ENCODE results near the gene SLC15A3. TPM values are rescaled to one million over a fixed set of nuclear protein-coding genes. Genes with fewer than 3 reads are reported as not detected.

The SLC15A3 gene
- total and polyA plus RNA-seq, 7 donors: 7.2 to 14.6 (median 8.2) TPM

GRCh38 chr11:60902625-60903024 is 49.4 kb downstream of the SLC15A3 start:
- intact Hi-C loops (cut with DNase I): loop anchor here (2.0 to 5.0 kb wide), 2 partner anchors 60 kb away; partner anchors contain the start of gene CCDC86 (in 2 of the 2)

DNA sequence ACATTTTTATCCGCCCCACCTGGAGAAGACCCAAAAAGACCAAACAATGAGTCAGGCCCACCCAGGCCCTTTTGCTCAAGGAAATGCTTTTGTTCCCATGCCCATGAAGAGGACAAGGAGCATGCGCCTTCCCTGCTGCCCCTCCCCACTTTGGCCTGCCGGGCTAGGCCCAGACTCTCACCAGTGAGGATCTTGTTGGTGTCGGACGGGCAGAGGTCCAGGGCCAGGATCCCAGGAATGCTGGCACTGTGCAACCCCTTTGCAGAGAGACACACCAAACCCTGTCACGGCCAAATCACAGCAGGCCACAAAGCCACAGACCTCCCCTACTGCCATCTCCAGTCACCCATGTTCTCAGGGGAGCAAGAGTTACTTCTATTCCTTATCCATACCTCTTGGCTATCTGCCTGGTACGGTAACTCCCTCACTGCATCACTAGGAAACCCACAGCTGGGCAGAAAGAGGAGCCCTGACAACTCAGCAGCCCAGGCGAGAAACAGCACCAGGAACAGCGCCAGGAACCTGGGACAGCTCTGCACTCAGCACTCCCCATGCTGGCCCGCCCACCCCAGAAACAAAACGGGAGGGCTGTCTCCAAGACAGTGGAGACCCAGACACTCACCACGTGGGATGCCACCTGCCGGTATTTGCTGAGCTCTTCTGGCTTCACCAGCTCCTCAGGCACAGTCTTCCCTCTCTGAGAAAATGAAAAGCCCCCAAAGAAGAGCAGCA is 51.1 kb downstream of the SLC15A3 start:
- TF ChIP-seq CTCF (IDR thresholded peaks at IDR 0.05): no peak

More at GRCh38 chr11:60902625-60903024, 49.4 kb downstream of the SLC15A3 start:
- Histone ChIP-seq H3K36me3 (ENCODE audit: insufficient read depth in 1 of 2, low read depth in 1 of 2) (peaks cover 19 to 68% of the 10 kb centered on the region in 2 donors), H3K4me3 (no peak overlapping the region), H3K27me3 (ENCODE audit: insufficient read depth in 3 of 3, low read length in 2 of 3) (no peaks in the 10 kb centered on the region), H3K27ac (no peak overlapping the region), H3K4me1 (peaks cover 16% of the 10 kb centered on the region), H3K9me3 (no peaks in the 10 kb centered on the region)
- no peak for TF ChIP-seq CTCF (IDR thresholded peaks at IDR 0.05)
- ATAC-seq: no peak
- WGBS, 3 donors: 83 to 89% (median 86%) methylated on average over 11 of the region's 11 CpGs
- no peak for DNase-seq

DNA sequence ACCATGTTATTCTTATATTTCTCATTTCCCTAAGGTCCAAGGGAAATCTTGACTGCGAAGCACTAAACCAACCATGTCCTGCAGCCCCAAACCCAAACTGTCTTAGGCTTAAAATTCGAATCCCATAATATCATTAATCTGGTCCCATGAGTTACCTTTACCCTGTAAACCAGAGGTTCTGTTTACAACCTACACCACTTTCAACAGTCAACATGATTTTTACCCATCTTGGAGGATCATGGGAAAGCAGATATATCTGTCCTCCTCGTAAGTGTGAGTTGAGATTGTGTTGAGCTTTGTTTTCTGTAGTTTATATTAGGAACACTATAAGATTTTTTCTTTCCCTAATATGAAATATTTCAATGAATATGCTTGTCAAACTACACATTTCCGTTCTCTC is 52.0 kb downstream of the SLC15A3 start:
- Histone ChIP-seq H3K36me3 (ENCODE audit: insufficient read depth in 1 of 2, low read depth in 1 of 2) (peaks cover 23 to 94% of the 10 kb centered on the region in 2 donors), H3K4me1 (peaks cover 10% of the 10 kb centered on the region), H3K27me3 (ENCODE audit: insufficient read depth in 3 of 3, low read length in 2 of 3) (no peaks in the 10 kb centered on the region), H3K27ac (no peak overlapping the region), H3K9me3 (no peaks in the 10 kb centered on the region), H3K4me3 (no peak overlapping the region)
- WGBS, 3 donors: 69 to 81% (median 72%) methylated on average over 4 of the region's 4 CpGs
- TF ChIP-seq CTCF (IDR thresholded peaks at IDR 0.05): no peak
- DNase-seq (no peak), ATAC-seq (no peak)
- intact Hi-C loops (cut with DNase I): loop anchor here (1.0 to 5.0 kb wide), 4 partner anchors 58 to 123 kb away; partner anchors contain the start of gene CCDC86 (in 1 of the 2)

More for the DNA sequence above, 51.1 kb downstream of the SLC15A3 start:
- no peaks in the 10 kb centered on the region for H3K27me3 ChIP-seq (ENCODE audit: insufficient read depth in 3 of 3, low read length in 2 of 3)
- ATAC-seq (no peak), DNase-seq (no peak)
- H3K27ac ChIP-seq: no peak overlapping the region
- 50 to 67% (median 51%) methylated on average over 13 of the region's 13 CpGs for WGBS, 3 donors
- no peaks in the 10 kb centered on the region for H3K9me3 ChIP-seq
- peaks cover 21 to 86% of the 10 kb centered on the region in 2 donors for H3K36me3 ChIP-seq (ENCODE audit: insufficient read depth in 1 of 2, low read depth in 1 of 2)
- no peak overlapping the region for H3K4me3 ChIP-seq
- H3K4me1 ChIP-seq: peaks cover 16% of the 10 kb centered on the region
- intact Hi-C loops (cut with DNase I): loop anchor here in 1 of 2 donors (5.0 kb wide), 1 partner anchor 59 kb away; the partner anchor contains the start of gene CCDC86

DNA sequence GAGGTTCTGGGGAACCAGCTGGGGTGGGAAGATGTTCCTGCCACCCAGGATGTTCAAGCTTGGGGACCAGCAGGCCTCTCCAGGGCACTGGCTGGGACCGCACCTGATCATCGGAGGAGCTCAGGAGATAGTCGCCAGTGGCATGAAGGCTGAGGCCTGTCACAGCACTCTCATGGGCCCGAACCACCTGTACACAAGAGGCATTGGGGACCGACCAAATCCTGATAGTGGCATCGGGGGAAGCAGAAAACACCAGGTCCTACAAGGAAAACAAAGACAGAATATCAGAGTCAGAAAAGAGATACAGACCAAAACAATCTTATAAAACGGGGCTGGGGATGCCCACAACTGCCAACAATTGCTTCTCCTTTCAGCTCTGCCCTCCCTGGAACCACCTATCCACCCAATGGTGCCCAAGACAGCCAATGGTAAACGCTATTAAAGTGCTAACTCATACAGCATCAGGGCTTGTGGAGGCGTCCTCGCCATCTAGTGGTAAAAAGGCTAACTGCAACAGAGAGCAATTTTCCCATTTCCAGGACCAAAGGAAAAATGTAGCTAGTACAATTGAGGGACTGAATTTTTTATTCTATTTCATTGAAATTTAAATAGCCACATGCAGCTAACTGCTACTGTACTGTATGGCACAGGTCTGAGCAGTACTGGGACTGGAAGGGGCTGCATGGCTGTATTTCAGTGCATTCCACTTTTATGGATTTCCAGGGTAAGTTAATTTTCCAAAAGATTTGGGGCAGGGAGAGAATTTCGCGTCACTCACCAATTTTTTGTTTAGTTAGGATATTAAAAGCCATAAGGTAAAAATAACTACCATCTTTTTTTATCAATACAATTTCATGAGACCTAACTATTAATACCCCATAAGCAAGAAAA is 52.7 kb downstream of the SLC15A3 start:
- H3K27me3 ChIP-seq (ENCODE audit: insufficient read depth in 3 of 3, low read length in 2 of 3): no peaks in the 10 kb centered on the region
- peak overlapping the region; percentile 37 for H3K27ac ChIP-seq
- 59 to 63% (median 61%) methylated on average over 12 of the region's 12 CpGs for whole genome bisulfite sequencing, 3 donors
- peak; percentile 96 for TF ChIP-seq CTCF (IDR thresholded peaks at IDR 0.05)
- intact Hi-C loops (cut with DNase I): loop anchor here (1.0 to 5.0 kb wide), 3 partner anchors 67 to 122 kb away; no protein-coding TSS in a partner anchor
- ATAC-seq: peak; percentile 87 to 95 (median 90)
- no peak overlapping the region for H3K4me3 ChIP-seq
- peaks cover 23 to 94% of the 10 kb centered on the region in 2 donors for H3K36me3 ChIP-seq (ENCODE audit: insufficient read depth in 1 of 2, low read depth in 1 of 2)
- H3K9me3 ChIP-seq: no peaks in the 10 kb centered on the region
- no peak for DNase-seq
- H3K4me1 ChIP-seq: peaks cover 3% of the 10 kb centered on the region
